Measurements from ENCODE around the gene DCLK2. TPM values are rescaled to one million over a fixed set of nuclear protein-coding genes. Genes with fewer than 3 reads are reported as not detected.
"Not testable (repeated sequence)": the region's sequence is repeated elsewhere in the genome, so short reads cannot be mapped to it uniquely, and the experiment has no call there.

DCLK2 gene
- total and polyA plus RNA-seq, 2 of the 13 experiments (the other 11 are each of a cell fraction or from before 2014, with no cell fraction given), result not detected

GRCh38 chr4:150192986-150193385 lies 114.7 kb downstream of the DCLK2 start:
- Histone ChIP-seq H3K4me2 (ENCODE audit: low read depth, low read length) (no peak overlapping the region), H4K20me1 (ENCODE audit: insufficient read depth, low read length) (no peaks in the 10 kb centered on the region), H3K9me3 (ENCODE audit: low read length) (no peaks in the 10 kb centered on the region), H3K79me2 (ENCODE audit: insufficient read depth, low read length) (no peaks in the 10 kb centered on the region), H3K4me3 (replicated peaks in 1 of 3; ENCODE audit: insufficient read depth in 1 of 3, low read depth in 2 of 3, low read length in 3 of 3) (no peak overlapping the region), H3K27me3 (ENCODE audit: control insufficient read depth in 1 of 2, insufficient read depth in 2 of 2, low read length in 2 of 2) (peaks cover 0 to 3% of the 10 kb centered on the region in 2 experiments; a peak in 1 of 5 replicates), H3K4me1 (ENCODE audit: insufficient read depth, low read length) (no peaks in the 10 kb centered on the region), H3K9ac (ENCODE audit: insufficient read depth, low read depth, low read length) (no peak overlapping the region), H3K27ac (ENCODE audit: extremely low read length, insufficient read depth, low read length) (no peak overlapping the region), H3K36me3 (replicated peaks in 1 of 2; ENCODE audit: control insufficient read depth in 1 of 2, insufficient read depth in 2 of 2, low read length in 2 of 2) (no peaks in the 10 kb centered on the region), H2AFZ (ENCODE audit: low read length) (no peak overlapping the region)
- no peak for ATAC-seq
- intact Hi-C loops (cut with micrococcal nuclease; ENCODE audit: unreplicated experiment), result no loop called here
- FAIRE-seq, result no peak
- 2% methylated on average over 3 of the region's 3 CpGs for WGBS (ENCODE audit: low lambda C conversion rate)
- ChIA-PET CTCF (ENCODE audit: low intra/inter-chr PET ratio, low total read pairs) (no interaction called here), POLR2A (no interaction called here)
- TF ChIP-seq MEIS1 (CRISPR knock-in tag; IDR thresholded peaks at IDR 0.05; ENCODE audit: borderline replicate concordance) (no peak), SMAD1 (CRISPR knock-in tag; IDR thresholded peaks at IDR 0.05; ENCODE audit: borderline replicate concordance, low read depth) (no peak), POGZ (CRISPR knock-in tag; IDR thresholded peaks at IDR 0.05) (no peak), FOXM1 (CRISPR knock-in tag; IDR thresholded peaks at IDR 0.05) (no peak), ZBTB37 (CRISPR knock-in tag; IDR thresholded peaks at IDR 0.05) (no peak), NFRKB (IDR thresholded peaks at IDR 0.05) (no peak), PAWR (CRISPR knock-in tag; IDR thresholded peaks at IDR 0.05; ENCODE audit: borderline replicate concordance) (no peak), ZFP82 (CRISPR knock-in tag; IDR thresholded peaks at IDR 0.05; ENCODE audit: borderline replicate concordance) (no peak), ZNF550 (CRISPR knock-in tag; IDR thresholded peaks at IDR 0.05; ENCODE audit: borderline replicate concordance) (no peak), ZNF230 (CRISPR knock-in tag; IDR thresholded peaks at IDR 0.05) (no peak), PRDM10 (CRISPR knock-in tag; IDR thresholded peaks at IDR 0.05; ENCODE audit: low read depth) (no peak), ZNF781 (CRISPR knock-in tag; IDR thresholded peaks at IDR 0.05; ENCODE audit: borderline replicate concordance, not compliant biosample characterization) (no peak)
- no TSS peak for BruUV-seq (replicated peaks)
- no peak for DNase-seq (ENCODE audit: low spot score)
- in situ Hi-C loops (cut with HindIII; ENCODE audit: extremely low pct_ligation_motif_present, low pct_unique_long_range_greater_than_20kb), result no loop called here

- H3K27me3 ChIP-seq (ENCODE audit: control insufficient read depth in 1 of 2, insufficient read depth in 2 of 2, low read length in 2 of 2); ATAC-seq; FAIRE-seq; H3K4me3 ChIP-seq (replicated peaks in 1 of 3; ENCODE audit: insufficient read depth in 1 of 3, low read depth in 2 of 3, low read length in 3 of 3); BruUV-seq (replicated peaks); H3K9ac ChIP-seq (ENCODE audit: insufficient read depth, low read depth, low read length); intact Hi-C loops (cut with micrococcal nuclease; ENCODE audit: unreplicated experiment); H3K27ac ChIP-seq (ENCODE audit: extremely low read length, insufficient read depth, low read length); H3K4me2 ChIP-seq (ENCODE audit: low read depth, low read length); H4K20me1 ChIP-seq (ENCODE audit: insufficient read depth, low read length); H3K36me3 ChIP-seq (replicated peaks in 1 of 2; ENCODE audit: control insufficient read depth in 1 of 2, insufficient read depth in 2 of 2, low read length in 2 of 2); H3K79me2 ChIP-seq (ENCODE audit: insufficient read depth, low read length); H3K9me3 ChIP-seq (ENCODE audit: low read length); H3K4me1 ChIP-seq (ENCODE audit: insufficient read depth, low read length); POLR2A ChIA-PET; CTCF ChIA-PET (ENCODE audit: low intra/inter-chr PET ratio, low total read pairs); H2AFZ ChIP-seq (ENCODE audit: low read length); DNase-seq (ENCODE audit: low spot score); in situ Hi-C loops (cut with HindIII; ENCODE audit: extremely low pct_ligation_motif_present, low pct_unique_long_range_greater_than_20kb): not testable (repeated sequence)
- 58% methylated on average over 4 of the region's 4 CpGs for WGBS (ENCODE audit: low lambda C conversion rate)
Measured at GRCh38 chr4:150197256-150197655, 119.0 kb downstream of the DCLK2 start.
